ENCODE data around the gene METTL8.
A peak's percentile ranks its signal among the peaks of the same experiment; 100 is the strongest.
"Not testable (repeated sequence)": the region's sequence is repeated elsewhere in the genome, so short reads cannot be mapped to it uniquely, and the experiment has no call there.

Gene METTL8

DNA sequence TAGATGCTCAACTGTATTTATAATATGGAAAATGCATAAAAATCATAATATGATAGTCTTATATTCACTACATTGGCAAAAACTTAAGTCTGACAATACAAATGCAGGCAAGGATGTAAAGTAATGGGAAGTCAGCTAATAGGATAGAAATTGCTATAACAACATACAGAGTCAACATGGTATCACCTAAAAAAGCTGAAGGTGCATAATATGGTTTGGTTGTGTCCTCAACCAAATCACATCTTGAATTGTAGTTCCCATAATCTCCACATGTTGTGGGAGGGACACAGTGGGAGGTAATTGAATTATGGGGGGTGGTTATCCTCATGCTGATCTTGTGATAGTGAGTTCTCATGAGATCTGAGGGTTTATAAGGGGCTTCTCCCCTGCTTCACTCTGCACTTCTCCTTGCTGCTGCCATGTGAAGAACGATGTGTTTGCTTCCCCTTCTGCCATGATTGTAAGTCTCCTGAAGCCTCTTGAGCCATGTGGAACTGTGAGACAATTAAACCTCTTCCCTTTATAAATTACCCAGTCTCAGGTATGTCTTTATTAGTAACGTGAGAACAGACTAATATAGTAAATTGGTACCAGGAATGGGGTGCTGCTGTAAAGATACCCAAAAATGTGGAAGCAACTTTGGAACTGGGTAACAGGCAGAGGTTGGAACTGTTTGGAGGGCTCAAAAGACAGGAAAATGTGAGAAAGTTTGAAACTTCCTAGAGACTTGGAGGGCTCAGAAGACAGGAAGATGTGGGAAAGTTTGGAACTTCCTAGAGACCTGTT, 10.9 kb downstream of the METTL8 start:
- DNase-seq, result not testable (repeated sequence)

DNA sequence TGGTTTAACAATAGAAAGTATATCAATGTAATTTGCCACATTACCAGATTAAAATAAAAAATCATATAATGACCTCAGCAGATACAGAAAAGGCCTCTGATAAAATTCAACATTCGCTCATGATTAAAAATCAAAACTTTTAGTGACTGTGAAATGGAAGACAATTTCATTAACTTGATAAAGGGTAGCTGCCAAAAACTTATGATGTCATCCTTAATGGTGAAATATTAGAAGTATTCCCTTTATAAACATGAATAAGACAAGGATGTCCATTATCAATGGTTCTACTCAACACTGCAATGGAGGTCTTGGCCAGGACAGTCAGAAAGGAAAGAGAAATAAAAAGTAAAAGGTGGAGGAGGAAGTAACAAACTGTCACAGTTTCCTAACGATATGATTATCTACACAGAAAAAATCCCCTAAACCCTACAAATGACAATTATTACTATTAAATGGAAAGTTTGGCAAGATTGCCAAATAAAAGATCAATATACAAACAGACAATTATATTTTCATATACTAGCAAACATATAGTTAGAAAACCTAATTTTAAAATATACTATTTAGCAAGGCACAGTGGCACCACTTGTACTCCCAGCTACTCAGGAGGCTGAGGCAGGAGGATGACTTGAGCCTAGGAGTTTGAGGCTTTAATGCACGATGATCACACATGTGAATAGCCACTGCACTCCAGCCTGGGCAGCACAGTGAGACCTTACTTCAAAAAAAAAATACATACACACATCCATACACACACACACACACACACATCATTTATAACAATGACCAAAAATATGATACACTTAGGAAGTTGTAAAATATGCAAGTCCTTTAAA, 12.8 kb downstream of the METTL8 start:
- DNase-seq, result no peak

DNA sequence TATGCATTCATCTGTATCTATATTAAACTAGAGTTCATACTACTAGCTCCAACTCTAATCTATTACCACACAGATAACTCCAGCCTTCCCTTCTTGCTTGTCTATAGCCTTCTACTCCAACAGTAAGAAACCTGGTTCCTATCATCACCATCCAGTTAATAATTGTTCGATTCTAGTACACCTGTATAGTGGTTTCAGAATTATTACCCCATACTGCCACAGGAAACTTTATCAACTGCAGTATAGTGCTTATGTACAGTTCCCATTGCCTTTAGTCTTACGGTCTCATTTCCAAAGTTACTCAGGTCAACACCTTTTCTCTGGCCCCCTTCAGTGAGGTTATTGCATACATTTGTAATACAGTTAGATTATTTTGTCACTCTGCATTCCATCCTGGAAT, 14.5 kb downstream of the METTL8 start:
- no peak for DNase-seq

DNA sequence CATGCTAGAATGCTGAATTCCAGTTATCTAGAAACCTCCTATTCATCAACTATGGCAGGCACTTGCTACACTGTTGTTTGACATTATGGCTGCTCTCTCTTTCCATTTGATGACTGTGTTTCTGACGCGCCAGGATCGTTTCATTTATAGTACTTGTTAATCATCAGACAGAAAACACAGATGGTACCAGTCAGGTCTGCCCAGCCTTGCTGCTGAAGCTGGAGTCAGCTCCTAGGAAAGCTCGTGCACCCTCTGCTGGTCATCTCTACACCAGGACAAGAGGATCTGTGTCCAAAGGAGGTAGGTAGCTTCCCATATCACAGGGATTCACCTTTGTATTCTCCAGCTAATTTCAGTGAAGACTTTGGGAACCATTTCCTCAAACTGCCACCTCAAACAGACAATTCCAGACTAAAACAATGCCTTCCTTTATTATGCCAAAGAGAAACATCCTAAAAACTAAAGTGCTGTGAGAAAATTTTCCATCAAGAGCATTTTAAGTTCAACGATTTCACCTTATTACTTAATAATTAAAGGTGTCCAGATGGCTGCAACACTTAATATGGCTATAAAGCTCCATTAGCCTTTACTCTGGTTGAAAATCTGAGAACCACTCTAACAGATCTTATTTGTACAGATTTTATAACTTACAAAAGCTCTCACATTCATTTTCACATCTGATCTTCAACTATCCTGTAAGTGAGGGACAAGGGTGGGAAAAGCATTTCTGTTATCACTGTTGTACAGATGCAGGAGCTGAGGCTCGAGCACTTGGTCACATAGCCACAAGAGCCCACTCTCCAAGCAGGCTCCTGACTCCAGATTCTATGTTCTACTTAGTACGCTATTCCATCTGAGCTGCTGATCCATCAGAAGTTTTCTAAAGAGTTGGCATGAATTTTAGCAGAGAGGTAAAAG, 17.5 kb downstream of the METTL8 start:
- peak; percentile 85 for DNase-seq

DNA sequence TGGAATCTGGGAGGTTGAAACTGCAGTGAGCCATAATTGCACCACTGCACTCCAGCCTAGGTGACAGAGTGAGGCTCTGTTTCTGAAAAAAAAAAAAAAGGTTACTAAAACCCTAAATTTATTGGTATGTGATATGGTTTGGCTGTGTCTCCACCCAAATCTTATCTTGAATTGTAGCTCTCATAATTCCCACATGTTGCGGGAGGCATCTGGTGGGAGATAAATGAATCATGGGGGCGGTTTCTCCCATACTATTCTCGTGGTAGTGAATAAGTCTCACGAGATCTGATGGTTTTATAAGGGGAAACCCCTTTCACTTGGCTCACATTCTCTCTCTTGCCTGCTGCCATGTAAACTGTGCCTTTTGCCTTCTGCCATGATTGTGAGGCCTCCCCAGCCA, 19.1 kb downstream of the METTL8 start:
- not testable (repeated sequence) for DNase-seq

DNA sequence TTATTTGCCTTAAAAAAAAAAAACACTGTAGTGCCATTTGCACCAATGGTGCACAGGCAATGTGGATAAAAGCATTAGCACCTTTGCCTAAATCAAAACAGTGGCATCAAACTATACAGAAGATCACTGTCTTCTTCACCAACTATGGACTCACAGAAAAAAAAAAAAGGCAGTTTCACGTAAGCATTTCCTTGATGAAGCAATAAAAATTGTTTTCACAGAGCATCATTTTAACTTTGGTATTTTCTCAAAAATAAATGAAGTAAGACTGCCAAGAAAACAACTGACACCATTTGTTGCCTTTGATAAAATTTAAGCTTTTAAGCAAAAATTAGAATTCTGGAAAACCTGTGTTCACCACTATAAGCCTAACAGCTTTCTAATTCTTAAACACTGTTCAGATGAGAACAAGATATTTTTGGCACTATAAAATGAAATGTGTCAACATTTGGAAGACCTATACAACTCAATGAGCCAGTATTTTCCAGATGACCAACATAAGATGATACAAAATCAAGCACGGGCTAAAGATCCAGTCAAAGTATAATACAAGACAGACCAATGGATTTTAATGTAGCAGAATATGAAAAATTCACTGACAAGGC, 21.1 kb downstream of the METTL8 start:
- no peak for DNase-seq

DNA sequence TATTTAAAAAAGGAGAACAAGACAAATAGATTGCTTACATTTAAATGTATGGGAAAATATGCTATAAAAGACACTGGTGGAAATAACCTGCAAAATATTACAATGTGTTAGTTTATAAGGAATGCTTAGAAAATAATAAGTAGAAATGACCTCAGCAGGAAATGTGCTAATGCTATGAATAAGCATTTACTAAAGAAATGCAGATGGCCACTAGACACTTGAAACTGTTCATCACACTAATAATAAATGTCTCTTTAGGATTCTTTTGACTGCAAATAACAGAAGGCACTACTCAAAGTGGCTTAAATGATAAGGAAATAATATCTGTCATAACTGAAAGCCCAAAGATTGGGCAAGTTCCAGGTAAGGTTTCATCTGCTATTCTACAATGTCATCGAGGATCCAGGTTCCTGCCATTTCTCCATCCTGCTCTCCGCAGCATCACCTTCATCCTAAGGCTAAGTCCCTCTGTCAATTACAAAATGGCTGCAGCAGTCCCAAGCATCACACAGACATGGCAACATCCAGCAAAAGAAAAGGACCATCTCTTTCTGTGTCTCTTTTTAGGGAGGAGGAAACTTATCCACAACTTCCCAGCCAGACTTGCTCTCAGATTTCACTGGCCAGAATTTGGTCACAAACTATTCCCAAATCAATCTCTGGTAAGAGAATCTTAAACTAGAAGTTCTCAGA, 21.9 kb downstream of the METTL8 start:
- no peak for DNase-seq

DNA sequence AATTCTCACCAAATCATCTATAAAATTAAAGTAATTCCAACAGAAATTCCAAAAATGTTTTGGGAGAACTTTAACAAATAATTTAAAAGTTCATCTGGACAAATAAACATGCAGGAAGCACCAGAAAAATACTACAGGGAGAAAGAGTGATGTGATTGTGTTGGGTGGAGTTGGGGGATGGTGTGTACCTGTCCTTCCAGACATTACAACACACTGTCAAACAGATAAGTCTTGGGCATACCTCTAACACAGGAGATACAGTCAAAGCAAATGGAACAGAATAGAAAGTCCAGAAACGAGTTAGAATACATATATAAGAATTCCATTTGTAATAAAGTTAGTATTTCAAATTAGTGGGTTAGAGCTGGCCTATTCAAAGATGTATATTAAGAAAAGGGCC, 22.6 kb downstream of the METTL8 start:
- no peak for DNase-seq

DNA sequence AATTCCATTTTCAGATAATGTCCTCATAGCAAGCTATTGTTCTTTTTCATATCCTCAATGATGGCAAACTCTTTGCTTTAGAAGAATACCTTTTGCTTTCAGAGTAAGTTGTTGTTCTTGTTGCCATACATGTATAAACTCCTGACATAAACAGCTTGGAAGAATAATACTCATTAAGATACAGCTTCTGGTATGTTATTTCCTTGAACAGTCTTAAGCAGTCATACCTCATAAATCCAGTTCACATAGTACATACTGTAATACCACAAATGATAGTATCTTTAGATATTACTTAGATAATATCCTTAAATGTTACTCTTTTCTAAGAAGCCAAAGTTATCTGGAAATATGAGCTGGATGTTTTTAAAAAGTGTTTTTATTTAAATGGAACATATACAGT, 23.2 kb downstream of the METTL8 start:
- DNase-seq, result no peak

DNA sequence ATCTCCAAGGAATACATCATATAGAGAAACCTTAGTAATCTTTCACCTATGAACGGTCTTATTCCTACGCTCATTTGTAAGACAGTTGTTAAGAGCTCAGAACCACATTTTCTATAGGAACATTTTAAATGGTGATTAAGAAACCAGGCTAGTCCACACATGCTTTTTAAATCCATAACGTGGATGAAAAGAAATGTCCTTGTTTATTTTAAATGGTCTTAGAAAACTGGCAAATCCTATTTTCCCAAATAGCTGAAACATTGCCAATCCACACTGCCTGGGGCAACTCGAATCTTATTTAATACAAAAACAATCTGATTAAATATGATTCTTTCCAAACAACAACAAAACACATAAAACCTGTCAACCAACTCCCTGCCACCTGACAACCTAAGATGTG, 23.7 kb downstream of the METTL8 start:
- DNase-seq, result no peak

DNA sequence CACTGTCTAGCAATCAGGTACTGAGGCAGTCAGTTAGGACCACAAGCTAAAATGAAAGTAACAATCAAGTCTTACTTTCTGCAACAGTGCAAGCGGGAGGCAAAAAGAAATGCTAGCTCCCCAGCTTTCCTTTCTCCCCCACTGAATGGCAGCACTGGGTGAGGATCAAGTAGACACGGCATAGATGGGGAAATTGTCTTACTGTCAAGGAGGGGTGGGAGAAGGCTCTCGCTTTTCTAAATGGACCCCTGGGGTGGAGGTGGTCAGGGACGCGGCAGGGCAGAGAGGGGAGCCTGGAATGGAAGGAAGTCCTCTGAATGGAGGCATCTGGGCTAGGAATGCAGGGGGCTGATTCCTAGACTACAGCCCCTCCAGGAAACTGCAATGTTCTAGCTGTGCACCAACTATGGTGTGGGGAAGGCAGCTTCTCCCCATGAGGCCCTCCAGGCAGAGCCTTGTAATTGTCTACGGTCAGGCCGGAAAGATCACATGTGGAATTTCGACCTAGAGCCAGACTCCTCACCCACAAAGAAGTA, 24.3 kb downstream of the METTL8 start:
- DNase-seq, result no peak

DNA sequence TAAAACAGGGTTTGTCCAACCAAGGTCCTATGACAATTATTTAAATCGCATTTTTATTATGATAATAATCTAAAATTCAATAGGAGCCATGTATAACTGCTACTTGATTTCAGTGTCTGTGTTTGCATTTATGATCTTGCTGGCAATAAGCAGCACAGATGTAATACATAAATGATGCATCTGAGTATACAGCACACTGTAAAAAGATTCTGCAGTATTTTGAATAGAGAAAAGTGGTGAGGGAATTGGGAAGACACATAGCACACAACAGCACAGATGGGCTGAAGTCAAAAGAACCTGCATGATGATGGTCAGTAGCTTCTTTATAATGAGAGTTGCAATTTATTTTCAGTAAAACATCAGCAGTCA, 26.1 kb downstream of the METTL8 start:
- DNase-seq, result no peak

DNA sequence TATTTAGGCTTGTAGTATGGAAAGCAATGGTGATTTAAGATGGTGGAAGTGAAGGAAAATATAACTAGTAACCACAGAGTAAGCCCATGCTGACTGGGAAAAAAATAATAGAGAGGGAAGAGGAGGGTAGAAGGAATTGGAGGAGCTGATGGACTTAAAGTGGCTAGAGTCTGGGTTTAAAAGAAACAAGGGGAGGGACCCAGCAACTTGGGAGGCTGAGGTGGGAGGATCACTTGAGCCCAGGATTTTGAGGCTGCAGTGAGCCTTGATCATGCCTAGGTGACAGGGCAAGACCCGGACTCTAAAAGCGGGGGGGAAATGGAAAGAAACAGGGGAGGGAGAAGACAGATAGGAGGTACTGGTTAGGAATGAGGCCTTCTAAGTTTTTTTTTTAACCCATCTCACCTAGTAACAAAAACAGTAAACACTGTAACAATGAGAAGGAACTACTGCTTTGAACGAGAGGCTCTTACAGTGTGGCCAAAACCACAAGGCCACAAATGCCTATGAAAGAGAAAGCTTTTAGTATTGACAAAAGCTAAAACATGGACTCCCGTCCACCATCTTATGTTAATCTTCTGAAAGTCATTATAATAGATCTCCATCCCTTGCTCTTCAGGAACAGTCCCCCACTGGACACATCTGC, 26.6 kb downstream of the METTL8 start:
- no peak for DNase-seq

DNA sequence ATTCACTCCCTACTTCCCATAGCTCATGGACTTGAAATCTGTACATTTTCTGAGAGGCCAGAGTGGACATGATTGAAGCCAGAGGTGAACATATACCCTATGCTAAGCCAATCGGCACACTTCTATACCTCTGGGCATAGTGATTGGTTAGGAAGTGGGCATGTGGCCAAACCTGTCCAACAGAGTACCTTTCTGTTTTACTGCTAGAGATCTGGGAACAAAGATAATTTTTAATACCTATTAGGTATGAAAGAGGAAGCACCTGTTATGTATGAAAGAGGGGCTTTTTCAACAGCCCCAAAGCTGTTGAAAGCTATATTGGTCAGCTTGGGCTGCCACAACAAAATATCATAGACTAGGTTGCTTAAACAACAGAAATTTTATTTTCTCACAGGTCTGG, 27.7 kb downstream of the METTL8 start:
- no peak for DNase-seq

DNA sequence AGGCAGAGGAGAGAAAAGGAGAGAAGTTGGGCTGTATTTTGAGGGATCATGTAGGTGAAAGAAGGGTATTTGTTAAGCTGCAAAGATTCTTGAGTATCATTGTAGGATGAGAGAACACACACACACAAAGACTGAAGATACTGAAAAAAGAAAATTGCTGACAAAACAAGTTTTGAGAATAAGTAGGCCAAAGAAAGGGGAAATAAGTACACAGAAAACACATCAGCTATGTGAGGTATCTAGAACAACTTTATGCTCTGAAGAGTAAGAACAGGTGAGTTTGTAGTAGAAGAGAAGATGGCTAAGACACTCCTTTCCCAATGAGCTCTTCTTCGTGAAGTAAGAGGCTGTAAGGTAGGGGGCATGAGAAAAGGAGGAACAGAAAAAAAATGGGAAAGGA, 28.2 kb downstream of the METTL8 start:
- no peak for DNase-seq

DNA sequence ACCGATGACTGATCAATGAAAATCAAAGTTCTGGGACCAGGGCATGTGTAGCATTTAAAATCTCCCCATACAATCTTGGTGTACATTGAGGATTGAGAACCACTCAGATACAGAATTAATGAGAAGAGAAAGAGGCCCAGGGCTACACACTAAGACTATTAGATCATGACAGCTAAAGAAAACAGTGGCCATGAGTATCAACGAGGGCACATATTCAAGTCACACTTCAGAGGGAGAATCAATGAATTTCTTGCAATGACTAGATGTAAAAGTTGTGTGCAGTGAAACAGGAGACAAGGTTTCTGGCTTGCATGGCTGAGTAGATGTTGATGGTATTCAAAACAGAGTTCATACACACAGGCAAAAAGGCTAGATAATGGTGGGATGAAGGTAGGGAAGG, 29.1 kb downstream of the METTL8 start:
- DNase-seq, result no peak

DNA sequence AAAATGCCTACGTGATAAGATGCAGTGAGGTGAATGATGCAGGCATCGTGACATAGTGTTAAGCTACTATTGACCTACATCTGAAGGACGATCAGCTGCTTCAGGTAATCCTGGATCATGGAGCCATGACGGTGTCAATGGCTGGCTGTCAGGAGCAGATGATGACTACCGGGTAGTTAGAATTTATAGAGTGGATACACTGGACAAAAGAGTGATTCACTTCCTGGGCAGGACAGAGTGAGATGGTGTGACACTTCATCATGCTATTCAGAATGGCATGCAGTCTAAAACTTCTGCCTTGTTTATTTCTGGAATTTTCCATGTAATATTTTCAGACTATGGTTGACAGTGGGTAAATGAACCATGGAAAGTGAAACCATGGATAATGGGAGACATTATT, 29.5 kb downstream of the METTL8 start:
- DNase-seq, result no peak

DNA sequence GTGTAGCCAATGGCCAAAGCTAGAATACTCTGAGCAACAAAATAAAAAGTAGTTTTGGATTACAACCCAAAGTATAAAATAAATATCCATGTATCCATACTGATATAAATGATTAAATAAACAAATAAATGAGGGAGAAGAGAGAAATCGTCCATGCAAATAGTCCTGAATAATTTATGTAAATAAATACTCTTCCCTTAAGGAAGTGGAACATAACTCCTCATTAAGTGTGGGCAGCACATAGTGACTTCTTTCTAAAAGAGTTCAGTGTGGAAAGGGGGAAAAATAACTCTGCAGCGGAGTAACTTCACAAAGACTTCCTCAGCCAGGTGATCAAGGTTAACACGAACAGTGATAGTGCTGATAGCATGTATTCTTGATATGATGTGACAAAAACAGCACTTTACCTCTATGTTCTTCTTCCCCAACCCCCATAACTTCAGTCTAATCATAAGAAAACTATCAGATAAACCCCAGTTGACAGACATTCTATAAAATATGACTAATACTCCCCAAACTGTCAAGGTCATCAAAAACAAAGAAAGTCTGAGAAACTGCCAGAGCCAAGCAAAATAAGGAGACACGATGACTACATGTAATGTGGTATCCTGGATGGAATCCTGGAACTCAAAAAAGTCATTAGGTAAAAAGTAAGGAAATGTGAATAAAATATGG, 30.7 kb downstream of the METTL8 start:
- DNase-seq, result no peak

DNA sequence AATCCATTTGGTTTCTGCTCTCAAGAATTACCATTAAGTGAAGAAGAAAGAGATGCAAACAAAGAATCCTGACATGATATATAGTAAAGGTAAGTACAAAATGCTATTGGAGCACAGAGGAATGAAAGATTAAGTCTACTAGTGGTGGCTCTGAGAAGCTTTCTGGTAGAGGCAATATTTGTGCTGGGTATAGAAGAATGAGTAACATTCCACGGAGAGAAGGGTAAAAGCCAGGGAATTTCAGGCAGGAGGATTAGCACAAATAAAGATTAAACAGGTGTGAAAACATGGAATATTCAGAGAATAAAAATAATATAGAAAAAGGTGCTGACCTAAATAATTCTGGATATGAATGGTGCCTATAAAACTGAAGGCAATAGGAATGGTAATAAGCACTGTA, 31.8 kb downstream of the METTL8 start:
- no peak for DNase-seq

DNA sequence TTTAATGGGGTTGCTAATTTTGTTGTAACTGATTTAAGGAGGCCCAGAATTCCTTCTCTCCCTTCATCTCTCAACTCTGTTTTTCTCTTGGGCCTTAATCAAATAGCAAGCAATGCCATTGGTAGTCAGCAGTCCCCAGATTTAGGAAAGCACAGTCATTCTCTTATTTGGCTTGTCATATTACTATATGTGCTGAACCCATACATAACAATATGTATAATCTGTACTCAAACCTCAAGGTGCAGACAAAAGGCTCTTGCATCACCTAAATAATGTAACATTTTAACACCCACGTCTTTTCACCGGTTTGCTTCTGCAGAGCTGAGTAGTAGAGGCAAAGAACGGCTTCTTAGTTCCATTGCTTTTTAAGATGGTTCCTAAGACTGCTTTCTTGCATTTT, 33.4 kb downstream of the METTL8 start:
- DNase-seq, result no peak

DNA sequence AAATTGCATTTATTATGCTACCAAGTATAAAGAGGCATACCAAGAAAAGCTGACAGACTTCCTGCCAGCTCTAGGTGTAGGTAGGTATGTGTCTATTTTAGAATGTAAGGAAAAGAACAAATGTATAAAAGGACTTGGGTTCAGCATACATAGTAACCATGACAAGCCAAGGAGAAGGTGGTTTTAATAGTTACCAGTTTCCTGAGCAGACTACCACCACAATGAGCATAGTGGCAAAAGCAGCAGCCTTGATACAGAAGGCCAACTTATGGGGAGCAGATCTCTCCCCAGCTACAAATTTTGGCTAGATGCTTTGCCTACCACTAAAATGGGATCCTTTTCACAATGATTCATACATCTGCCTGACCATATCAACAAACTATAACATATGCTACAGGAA, 34.5 kb downstream of the METTL8 start:
- no peak for DNase-seq

Measured in stimulated activated CD8-positive, alpha-beta memory T cell treated with anti-CD3 and anti-CD28 coated beads, Interleukin-4, amount 100 ng/mL, for 48 hours (primary cell).